Muscle of leg (tissue), 11 donors: ENCODE results near the gene NHERF2. TPM values are rescaled to one million over a fixed set of nuclear protein-coding genes. Genes with fewer than 3 reads are reported as not detected.

Experiments
- DNase-seq: peaks from one replicate; pipeline ENCODE4 v3.0.0; 2013
- H3K27ac ChIP-seq: one replicate; pipeline ENCODE4 v1.5.1; 2013; ENCODE audit warnings: mild to moderate bottlenecking, low read length, control low read depth
- H3K27me3 ChIP-seq: one replicate; pipeline ENCODE4 v1.6.1; 2013; ENCODE audit warnings: low read length; ENCODE audit not compliant: control insufficient read depth, insufficient read depth
- H3K36me3 ChIP-seq: one replicate; pipeline ENCODE4 v1.6.1; 2013; ENCODE audit warnings: low read length; ENCODE audit not compliant: control insufficient read depth, insufficient read depth
- H3K4me1 ChIP-seq: one replicate; pipeline ENCODE4 v1.6.1; 2013; ENCODE audit warnings: low read length; ENCODE audit not compliant: control insufficient read depth, insufficient read depth
- H3K4me3 ChIP-seq: one replicate; pipeline ENCODE4 v1.5.1; 2013; ENCODE audit warnings: low read length, control low read depth
- H3K9me3 ChIP-seq: replicated peaks from 2 replicates; pipeline ENCODE4 v1.6.1; 2013; ENCODE audit warnings: low read depth, low read length; ENCODE audit not compliant: control insufficient read depth
- WGBS: methylation state at CpG from one replicate; pipeline ENCODE4 v1.1.5; 2013; ENCODE audit warnings: missing lambda C conversion rate; ENCODE audit not compliant: insufficient coverage; 5-methylcytosine and 5-hydroxymethylcytosine counted together
- polyA plus RNA-seq, 8 donors: library from polyadenylated mRNA; unstranded; fragments of 120-200 nt; gene quantifications; one replicate each; pipeline versions ENCODE4 v1.2.1 to v1.2.3, GENCODE V29; 2013; ENCODE audit warnings: inconsistent platforms in 1 of 8, low replicate concordance in 1 of 8; ENCODE audit not compliant: insufficient read length in 8 of 8, insufficient read depth in 1 of 8
- total RNA-seq: library from RNA; stranded (reverse); fragments of 120-200 nt; gene quantifications from one replicate; pipeline ENCODE4 v1.2.4, GENCODE V29; 2013

The NHERF2 gene
- total and polyA plus RNA-seq, 9 donors, result 22.1 to 60.6 (median 45.4) TPM

DNA sequence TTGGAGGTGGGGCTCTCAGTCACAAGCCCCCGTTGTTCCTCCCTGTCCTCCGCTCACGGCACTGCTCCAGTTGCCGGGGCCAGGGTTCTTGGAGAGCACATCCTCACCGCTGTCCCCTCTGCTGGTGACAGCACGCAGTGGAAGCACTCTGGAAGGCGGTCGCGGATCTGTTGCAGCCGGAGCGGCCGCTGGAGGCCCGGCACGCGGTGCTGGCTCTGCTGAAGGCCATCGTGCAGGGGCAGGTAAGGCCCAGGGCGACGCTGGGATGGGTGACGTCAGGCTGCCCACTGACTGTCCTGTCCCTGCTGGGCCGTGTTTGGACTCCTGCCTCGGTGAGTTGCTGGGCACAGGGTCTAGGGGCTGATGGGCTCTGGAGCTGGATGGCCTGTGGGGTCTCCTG, 26.5 kb downstream of the NHERF2 start:
- Histone ChIP-seq H3K4me3 (no peak overlapping the region), H3K4me1 (peaks cover 8% of the 10 kb centered on the region), H3K27ac (no peak overlapping the region), H3K9me3 (no peaks in the 10 kb centered on the region), H3K27me3 (no peaks in the 10 kb centered on the region), H3K36me3 (peaks cover 69% of the 10 kb centered on the region)
- WGBS, result 93% methylated on average over 17 of the region's 21 CpGs
- no peak for DNase-seq

GRCh38 chr16:2053897-2054296, 27.2 kb downstream of the NHERF2 start:
- Histone ChIP-seq H3K36me3 (peaks cover 76% of the 10 kb centered on the region), H3K9me3 (no peaks in the 10 kb centered on the region), H3K4me3 (no peak overlapping the region), H3K4me1 (peaks cover 2% of the 10 kb centered on the region), H3K27me3 (no peaks in the 10 kb centered on the region), H3K27ac (no peak overlapping the region)
- WGBS, result 97% methylated on average over 17 of the region's 17 CpGs
- DNase-seq, result no peak

GRCh38 chr16:2054543-2055245, 28.0 kb downstream of the NHERF2 start:
- Histone ChIP-seq H3K27me3 (no peaks in the 10 kb centered on the region), H3K9me3 (no peaks in the 10 kb centered on the region), H3K4me1 (no peaks in the 10 kb centered on the region), H3K36me3 (peaks cover 76% of the 10 kb centered on the region), H3K27ac (no peak overlapping the region), H3K4me3 (no peak overlapping the region)
- DNase-seq, result no peak
- WGBS, result 83% methylated on average over 26 of the region's 29 CpGs

GRCh38 chr16:2056077-2056476, 29.4 kb downstream of the NHERF2 start:
- Histone ChIP-seq H3K27me3 (no peaks in the 10 kb centered on the region), H3K36me3 (peaks cover 78% of the 10 kb centered on the region), H3K9me3 (no peaks in the 10 kb centered on the region), H3K4me1 (no peaks in the 10 kb centered on the region), H3K27ac (no peak overlapping the region), H3K4me3 (no peak overlapping the region)
- DNase-seq, result no peak
- WGBS, result 75% methylated on average over 13 of the region's 15 CpGs

GRCh38 chr16:2056681-2057407, 30.1 kb downstream of the NHERF2 start:
- Histone ChIP-seq H3K27me3 (no peaks in the 10 kb centered on the region), H3K27ac (no peak overlapping the region), H3K4me1 (no peaks in the 10 kb centered on the region), H3K4me3 (no peak overlapping the region), H3K36me3 (peaks cover 79% of the 10 kb centered on the region), H3K9me3 (no peaks in the 10 kb centered on the region)
- DNase-seq, result no peak
- 89% methylated on average over 9 of the region's 19 CpGs for WGBS

DNA sequence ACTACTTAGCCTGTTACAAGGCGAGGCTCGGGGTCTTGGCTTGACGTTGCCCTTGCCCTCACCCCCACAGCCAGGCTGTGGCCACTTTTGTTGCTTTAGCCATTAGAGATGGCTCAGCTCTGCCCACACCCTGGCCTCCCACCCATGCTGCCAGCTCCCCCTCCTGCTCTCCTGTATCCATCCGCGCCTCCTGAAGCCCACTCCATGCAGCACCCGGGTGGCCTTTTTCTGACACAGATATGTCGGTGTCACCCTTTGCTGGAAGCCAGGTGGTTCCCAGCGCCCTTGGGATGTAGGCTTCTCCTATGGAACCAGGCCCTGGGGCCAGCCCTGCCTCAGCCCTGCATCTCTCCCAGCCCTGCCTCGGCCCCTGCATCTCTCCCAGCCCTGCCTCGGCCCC, 30.7 kb downstream of the NHERF2 start:
- Histone ChIP-seq H3K36me3 (peaks cover 78% of the 10 kb centered on the region), H3K4me3 (no peak overlapping the region), H3K27me3 (no peaks in the 10 kb centered on the region), H3K27ac (no peak overlapping the region), H3K4me1 (no peaks in the 10 kb centered on the region), H3K9me3 (no peaks in the 10 kb centered on the region)
- no peak for DNase-seq
- 91% methylated on average over 8 of the region's 10 CpGs for WGBS

DNA sequence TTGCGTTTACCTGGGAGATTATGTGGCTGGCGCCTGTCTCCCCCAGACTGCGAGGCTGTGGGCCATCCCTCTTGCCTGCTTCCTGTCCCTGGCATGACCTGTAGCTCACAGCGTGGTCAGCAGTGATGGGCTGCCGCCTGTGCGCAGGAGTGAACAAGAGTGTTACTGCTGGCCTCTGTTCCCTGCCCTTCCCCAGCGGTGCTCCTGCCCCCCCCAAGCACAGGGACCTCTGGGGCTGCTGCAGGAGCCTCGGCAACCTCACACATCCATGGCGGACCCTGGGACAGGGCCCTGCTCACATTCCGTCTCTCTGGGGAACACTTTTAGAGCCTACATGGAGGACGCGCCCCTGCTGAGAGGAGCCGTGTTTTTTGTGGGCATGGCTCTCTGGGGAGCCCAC, 31.7 kb downstream of the NHERF2 start:
- Histone ChIP-seq H3K36me3 (peaks cover 77% of the 10 kb centered on the region), H3K4me3 (no peak overlapping the region), H3K4me1 (no peaks in the 10 kb centered on the region), H3K27ac (no peak overlapping the region), H3K9me3 (no peaks in the 10 kb centered on the region), H3K27me3 (no peaks in the 10 kb centered on the region)
- WGBS, result 84% methylated on average over 13 of the region's 13 CpGs
- DNase-seq, result no peak

DNA sequence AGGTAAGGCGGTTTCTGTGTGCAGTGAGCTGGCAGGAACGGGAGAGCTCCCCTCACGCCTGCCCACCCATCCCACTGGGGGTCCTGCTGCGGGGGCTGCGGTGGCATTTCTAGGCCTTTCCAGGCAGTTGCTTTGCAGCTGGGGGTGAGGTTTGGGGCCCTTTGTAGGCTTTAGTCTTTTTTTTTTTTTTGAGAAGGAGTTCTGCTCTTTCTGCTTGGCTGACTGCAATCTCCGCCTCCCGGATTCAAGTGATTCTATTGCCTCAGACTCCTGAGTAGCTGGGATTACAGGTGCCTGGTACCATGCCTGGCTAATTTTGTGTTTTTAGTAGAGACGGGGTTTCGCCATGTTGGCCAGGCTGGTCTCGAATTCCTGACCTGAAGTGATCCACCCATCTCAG, 32.2 kb downstream of the NHERF2 start:
- Histone ChIP-seq H3K27me3 (no peaks in the 10 kb centered on the region), H3K36me3 (peaks cover 77% of the 10 kb centered on the region), H3K27ac (no peak overlapping the region), H3K4me1 (no peaks in the 10 kb centered on the region), H3K9me3 (no peaks in the 10 kb centered on the region), H3K4me3 (no peak overlapping the region)
- DNase-seq, result no peak
- WGBS, result 100% methylated on average over 1 of the region's 10 CpGs

GRCh38 chr16:2060346-2060745, 33.6 kb downstream of the NHERF2 start:
- DNase-seq, result no peak
- Histone ChIP-seq H3K4me3 (no peak overlapping the region), H3K4me1 (no peaks in the 10 kb centered on the region), H3K9me3 (no peaks in the 10 kb centered on the region), H3K36me3 (peaks cover 71% of the 10 kb centered on the region), H3K27me3 (no peaks in the 10 kb centered on the region), H3K27ac (no peak overlapping the region)
- 89% methylated on average over 15 of the region's 17 CpGs for WGBS

DNA sequence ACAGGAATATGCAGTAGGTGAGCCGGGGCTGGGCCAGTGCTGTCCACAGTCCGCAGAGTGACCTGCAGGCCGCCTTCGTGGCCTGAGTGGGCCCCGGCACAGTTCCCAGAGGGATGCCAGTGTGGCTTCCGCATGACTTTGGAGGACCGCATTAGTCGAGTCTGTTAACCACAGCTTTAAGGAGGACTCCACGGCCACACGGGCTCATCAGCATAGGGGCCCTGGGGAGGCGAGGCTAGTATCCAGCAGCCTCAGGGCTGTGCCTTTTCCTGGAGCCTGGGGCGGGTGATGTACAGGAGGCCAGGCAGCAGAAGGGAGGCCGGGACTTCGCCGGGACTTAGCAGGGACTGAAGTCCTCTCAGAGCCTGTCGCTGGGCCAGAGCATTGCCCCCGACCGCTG, 34.3 kb downstream of the NHERF2 start:
- WGBS, result 89% methylated on average over 17 of the region's 18 CpGs
- no peak overlapping the region for H3K27ac ChIP-seq
- peaks cover 76% of the 10 kb centered on the region for H3K36me3 ChIP-seq
- no peaks in the 10 kb centered on the region for H3K27me3 ChIP-seq
- no peak for DNase-seq
- H3K4me1 ChIP-seq, result no peaks in the 10 kb centered on the region
- H3K4me3 ChIP-seq, result no peak overlapping the region
- no peaks in the 10 kb centered on the region for H3K9me3 ChIP-seq
